ENCODE results near the gene TMEFF2. TPM values are rescaled to one million over a fixed set of nuclear protein-coding genes. Genes with fewer than 3 reads are reported as not detected.
A peak's percentile ranks its signal among the peaks of the same experiment; 100 is the strongest.

The TMEFF2 gene
- total RNA-seq, 6 experiments from 2014 or later, result 0.18 to 0.25 (median 0.22) TPM; not detected in 3

GRCh38 chr2:192124571-192124970, 70.2 kb downstream of the TMEFF2 start:
- Mint-ChIP-seq H3K36me3 (ENCODE audit: low read depth) (no peaks in the 10 kb centered on the region), H3K9me3 (no peaks in the 10 kb centered on the region), H3K4me1 (ENCODE audit: low read depth) (peaks cover 31% of the 10 kb centered on the region), H3K27ac (peak overlapping the region; percentile 52; the same call in 1 of the 2 replicates), H3K4me3 (no peak overlapping the region), H3K27me3 (ENCODE audit: insufficient read depth) (no peaks in the 10 kb centered on the region; the same call in 1 of the 2 replicates)
- no peak for TF ChIP-seq CTCF (IDR thresholded peaks at IDR 0.05)
- DNase-seq, result peak; percentile 76

GRCh38 chr2:192123847-192124246, 70.9 kb downstream of the TMEFF2 start:
- Mint-ChIP-seq H3K36me3 (ENCODE audit: low read depth) (no peaks in the 10 kb centered on the region), H3K27ac (no peak overlapping the region), H3K27me3 (ENCODE audit: insufficient read depth) (no peaks in the 10 kb centered on the region; the same call in 1 of the 2 replicates), H3K4me1 (ENCODE audit: low read depth) (peaks cover 31% of the 10 kb centered on the region), H3K4me3 (no peak overlapping the region), H3K9me3 (no peaks in the 10 kb centered on the region)
- no peak for DNase-seq
- no peak for TF ChIP-seq CTCF (IDR thresholded peaks at IDR 0.05)

- H3K27me3 Mint-ChIP-seq (ENCODE audit: insufficient read depth), result no peaks in the 10 kb centered on the region; the same call in 1 of the 2 replicates
- no peak for TF ChIP-seq CTCF (IDR thresholded peaks at IDR 0.05)
- H3K4me3 Mint-ChIP-seq, result no peak overlapping the region
- H3K36me3 Mint-ChIP-seq (ENCODE audit: low read depth), result no peaks in the 10 kb centered on the region
- no peak overlapping the region for H3K27ac Mint-ChIP-seq
- H3K4me1 Mint-ChIP-seq (ENCODE audit: low read depth), result peaks cover 31% of the 10 kb centered on the region
- no peaks in the 10 kb centered on the region for H3K9me3 Mint-ChIP-seq
- no peak for DNase-seq
Measured at GRCh38 chr2:192122946-192123345, 71.8 kb downstream of the TMEFF2 start.

GRCh38 chr2:192122141-192122540, 72.6 kb downstream of the TMEFF2 start:
- Mint-ChIP-seq H3K4me3 (no peak overlapping the region), H3K9me3 (0 out of 2 replicates have a peak, but pooled peaks cover 5% of the 10 kb centered on the region), H3K4me1 (ENCODE audit: low read depth) (peaks cover 27% of the 10 kb centered on the region), H3K27ac (no peak overlapping the region), H3K36me3 (ENCODE audit: low read depth) (no peaks in the 10 kb centered on the region), H3K27me3 (ENCODE audit: insufficient read depth) (no peaks in the 10 kb centered on the region; the same call in 1 of the 2 replicates)
- no peak for DNase-seq
- no peak for TF ChIP-seq CTCF (IDR thresholded peaks at IDR 0.05)

- Mint-ChIP-seq H3K4me3 (no peak overlapping the region), H3K9me3 (0 out of 2 replicates have a peak, but pooled peaks cover 5% of the 10 kb centered on the region), H3K4me1 (ENCODE audit: low read depth) (peaks cover 10% of the 10 kb centered on the region), H3K27me3 (ENCODE audit: insufficient read depth) (no peaks in the 10 kb centered on the region; the same call in 1 of the 2 replicates), H3K27ac (no peak overlapping the region), H3K36me3 (ENCODE audit: low read depth) (no peaks in the 10 kb centered on the region)
- no peak for TF ChIP-seq CTCF (IDR thresholded peaks at IDR 0.05)
- DNase-seq, result no peak
Measured at GRCh38 chr2:192119536-192119935, 75.2 kb downstream of the TMEFF2 start.
